NB4 (cell line): ENCODE measurements around the gene C22orf42.

Source experiments
- POLR2A ChIP-seq: IDR thresholded peaks from 2 replicates; pipeline ENCODE4 v1.6.1; 2011; ENCODE audit warnings: mild to moderate bottlenecking; ENCODE audit not compliant: insufficient read length; ENCODE audit errors: extremely low read depth
- TF ChIP-seq, protein P1 (sequence below): IDR thresholded peaks from one replicate; pipeline ENCODE4 v1.5.1; 2012; ENCODE audit warnings: low read depth, low read length

DNA sequence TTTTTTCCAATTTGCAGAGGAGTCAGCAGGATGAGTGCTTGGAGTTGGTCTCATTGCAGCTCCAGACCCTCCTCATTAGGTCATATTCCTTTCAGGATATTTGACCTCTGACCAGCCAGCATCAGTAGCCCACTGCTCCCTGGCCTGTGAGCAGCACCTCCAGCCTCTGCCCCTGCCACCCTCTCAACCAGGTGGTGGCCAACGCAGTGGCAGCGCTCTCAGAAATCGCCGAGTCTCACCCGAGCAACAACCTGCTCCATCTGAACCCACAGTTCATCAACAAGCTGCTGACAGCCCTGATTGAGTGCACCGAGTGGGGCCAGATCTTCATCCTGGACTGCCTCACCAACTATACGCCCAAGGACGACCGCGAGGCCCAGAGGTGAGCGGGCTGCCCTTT lies 27.0 kb downstream of the C22orf42 start:
- TF ChIP-seq, protein P1, sequence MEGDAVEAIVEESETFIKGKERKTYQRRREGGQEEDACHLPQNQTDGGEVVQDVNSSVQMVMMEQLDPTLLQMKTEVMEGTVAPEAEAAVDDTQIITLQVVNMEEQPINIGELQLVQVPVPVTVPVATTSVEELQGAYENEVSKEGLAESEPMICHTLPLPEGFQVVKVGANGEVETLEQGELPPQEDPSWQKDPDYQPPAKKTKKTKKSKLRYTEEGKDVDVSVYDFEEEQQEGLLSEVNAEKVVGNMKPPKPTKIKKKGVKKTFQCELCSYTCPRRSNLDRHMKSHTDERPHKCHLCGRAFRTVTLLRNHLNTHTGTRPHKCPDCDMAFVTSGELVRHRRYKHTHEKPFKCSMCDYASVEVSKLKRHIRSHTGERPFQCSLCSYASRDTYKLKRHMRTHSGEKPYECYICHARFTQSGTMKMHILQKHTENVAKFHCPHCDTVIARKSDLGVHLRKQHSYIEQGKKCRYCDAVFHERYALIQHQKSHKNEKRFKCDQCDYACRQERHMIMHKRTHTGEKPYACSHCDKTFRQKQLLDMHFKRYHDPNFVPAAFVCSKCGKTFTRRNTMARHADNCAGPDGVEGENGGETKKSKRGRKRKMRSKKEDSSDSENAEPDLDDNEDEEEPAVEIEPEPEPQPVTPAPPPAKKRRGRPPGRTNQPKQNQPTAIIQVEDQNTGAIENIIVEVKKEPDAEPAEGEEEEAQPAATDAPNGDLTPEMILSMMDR, result no peak
- TF ChIP-seq POLR2A, result no peak
